Small intestine (tissue), 7 donors: ENCODE measurements around the gene CISTR. TPM values are rescaled to one million over a fixed set of nuclear protein-coding genes. Genes with fewer than 3 reads are reported as not detected.
A peak's percentile ranks its signal among the peaks of the same experiment; 100 is the strongest.
"Not testable (repeated sequence)": the region's sequence is repeated elsewhere in the genome, so short reads cannot be mapped to it uniquely, and the experiment has no call there.

Experiments
- DNase-seq, 2 donors: peaks; one replicate each; pipeline versions ENCODE4 v3.0.0 to v3.0.0-alpha.2; 2013
- FAIRE-seq: peaks from 2 replicates; lab custom pipeline; 2012; peaks lifted over from hg19 to GRCh38; lab: Jason Lieb, UNC
- H3K27ac ChIP-seq, 3 donors: one replicate each; pipeline ENCODE4 v1.5.1; 2013; ENCODE audit warnings: low read length in 2 of 3, mild to moderate bottlenecking in 2 of 3, control low read depth in 1 of 3, inconsistent platforms in 1 of 3, low read depth in 1 of 3, moderate library complexity in 1 of 3
- H3K27me3 ChIP-seq, 3 donors: one replicate each; pipeline ENCODE4 v1.6.1; 2013; ENCODE audit warnings: low read length in 3 of 3, inconsistent platforms in 1 of 3; ENCODE audit not compliant: control insufficient read depth in 3 of 3, insufficient read depth in 3 of 3
- H3K36me3 ChIP-seq, 3 donors: one replicate each; pipeline ENCODE4 v1.6.1; 2013; ENCODE audit warnings: low read length in 3 of 3, inconsistent platforms in 1 of 3, low read depth in 1 of 3, mild to moderate bottlenecking in 1 of 3, moderate library complexity in 1 of 3; ENCODE audit not compliant: control insufficient read depth in 3 of 3, insufficient read depth in 2 of 3
- H3K4me1 ChIP-seq, 3 donors: one replicate each; pipeline ENCODE4 v1.6.1; 2013; ENCODE audit warnings: low read length in 2 of 3, inconsistent platforms in 1 of 3, low read depth in 1 of 3, mild to moderate bottlenecking in 1 of 3, moderate library complexity in 1 of 3; ENCODE audit not compliant: control insufficient read depth in 3 of 3, insufficient read depth in 2 of 3
- H3K4me3 ChIP-seq, 3 donors: one replicate each; pipeline ENCODE4 v1.5.1; 2013; ENCODE audit warnings: low read length in 3 of 3, control low read depth in 1 of 3, inconsistent platforms in 1 of 3, low read depth in 1 of 3, mild to moderate bottlenecking in 1 of 3, moderate library complexity in 1 of 3
- H3K9me3 ChIP-seq, 2 donors: one replicate each; pipeline ENCODE4 v1.6.1; 2013; ENCODE audit warnings: low read depth in 1 of 2, low read length in 1 of 2; ENCODE audit not compliant: control insufficient read depth in 2 of 2, insufficient read depth in 1 of 2
- WGBS, 3 donors: extraction: QIAGEN DNeasy Blood & Tissue Kit; methylation state at CpG; one replicate each; pipeline ENCODE4 v1.1.7; 2013; 5-methylcytosine and 5-hydroxymethylcytosine counted together
- polyA plus RNA-seq, 4 donors: library from polyadenylated mRNA; stranded (reverse) in 3 of 4; unstranded in 1 of 4; fragments of 200-250 nt in 3 of 4; fragments of 120-200 nt in 1 of 4; gene quantifications; one replicate each; pipeline versions ENCODE4 v1.2.1 to v1.2.3, GENCODE V29; 2013
- donor health status: healthy with polysubstance abuse.
- donor health status: control.
- donor health status: control.
- donor health status: Bipolar disorder and iron deficiency.
- donor health status: healthy.

CISTR gene
- polyA plus RNA-seq, 4 donors = not detected

GRCh38 chr12:53726946-53727309 is 24.9 kb downstream of the CISTR start:
- Histone ChIP-seq H3K27ac (peak overlapping the region in 2 of 3 donors; percentile 49 to 64), H3K27me3 (peaks cover 0 to 2% (median 0%) of the 10 kb centered on the region in 3 donors), H3K4me1 (peaks cover 0 to 22% (median 4%) of the 10 kb centered on the region in 3 donors), H3K9me3 (no peaks in the 10 kb centered on the region), H3K4me3 (peak overlapping the region; percentile 54 to 88 (median 68)), H3K36me3 (peaks cover 3 to 28% (median 5%) of the 10 kb centered on the region in 3 donors)
- no peak for DNase-seq
- FAIRE-seq = no peak
- 1% methylated on average over 14 to 15 of the region's 15 CpGs for WGBS, 3 donors

DNA sequence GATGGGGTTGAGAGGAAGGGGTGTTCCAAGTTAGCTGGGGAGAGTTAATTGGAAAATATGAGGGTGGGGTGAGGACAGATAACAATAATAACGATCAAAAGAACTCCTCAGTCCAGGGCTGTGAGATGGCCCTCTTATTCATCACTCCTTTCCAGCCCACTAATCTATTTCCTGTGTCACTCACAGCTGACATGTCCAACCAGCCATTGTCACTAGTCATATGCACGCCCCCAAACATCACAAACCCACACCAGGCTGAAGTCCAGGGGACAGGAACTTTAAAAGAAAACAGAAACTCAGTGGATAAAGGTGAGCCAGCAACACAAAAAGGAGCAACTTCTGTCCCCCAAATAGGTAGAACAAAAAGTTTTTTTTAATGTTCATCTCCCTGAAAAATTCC is 25.4 kb downstream of the CISTR start:
- DNase-seq = peak; percentile 22 to 42
- Histone ChIP-seq H3K9me3 (no peaks in the 10 kb centered on the region), H3K27ac (peak overlapping the region in 1 of 3 donors; percentile 49), H3K27me3 (no peaks in the 10 kb centered on the region), H3K4me3 (peak overlapping the region in 2 of 3 donors; percentile 68 to 88), H3K4me1 (peaks cover 0 to 22% (median 4%) of the 10 kb centered on the region in 3 donors), H3K36me3 (peaks cover 3 to 33% (median 10%) of the 10 kb centered on the region in 3 donors)
- FAIRE-seq = no peak
- WGBS, 3 donors = 0 to 22% (median 12%) methylated on average over 2 of the region's 2 CpGs

DNA sequence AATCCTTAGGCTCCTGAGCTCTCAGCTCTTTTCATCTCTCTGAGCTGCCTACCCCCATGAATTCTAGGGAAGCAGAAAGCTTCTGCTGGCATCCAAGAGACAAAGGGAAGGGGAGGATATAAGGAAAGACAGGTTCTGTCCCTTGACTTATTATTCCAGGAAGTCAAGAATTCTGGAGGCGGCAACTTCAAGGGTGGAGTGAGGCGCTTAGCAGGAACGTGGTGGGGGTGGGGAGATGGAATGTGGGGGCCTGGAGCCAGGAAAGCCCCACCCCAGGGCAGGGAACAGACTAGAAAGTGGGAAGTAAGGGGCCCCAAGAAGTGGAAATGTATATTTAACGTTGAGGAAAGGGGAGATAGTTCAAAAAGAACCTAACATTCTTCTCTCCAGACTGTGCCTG is 26.0 kb downstream of the CISTR start:
- DNase-seq = peak; percentile 29 to 70
- Histone ChIP-seq H3K36me3 (peaks cover 3 to 36% (median 11%) of the 10 kb centered on the region in 3 donors), H3K27ac (peak overlapping the region in 1 of 3 donors; percentile 20), H3K27me3 (no peaks in the 10 kb centered on the region), H3K9me3 (no peaks in the 10 kb centered on the region), H3K4me3 (peak overlapping the region in 1 of 3 donors; percentile 88), H3K4me1 (peaks cover 0 to 22% (median 4%) of the 10 kb centered on the region in 3 donors)
- 17 to 28% (median 19%) methylated on average over 4 of the region's 4 CpGs for WGBS, 3 donors
- FAIRE-seq = no peak

DNA sequence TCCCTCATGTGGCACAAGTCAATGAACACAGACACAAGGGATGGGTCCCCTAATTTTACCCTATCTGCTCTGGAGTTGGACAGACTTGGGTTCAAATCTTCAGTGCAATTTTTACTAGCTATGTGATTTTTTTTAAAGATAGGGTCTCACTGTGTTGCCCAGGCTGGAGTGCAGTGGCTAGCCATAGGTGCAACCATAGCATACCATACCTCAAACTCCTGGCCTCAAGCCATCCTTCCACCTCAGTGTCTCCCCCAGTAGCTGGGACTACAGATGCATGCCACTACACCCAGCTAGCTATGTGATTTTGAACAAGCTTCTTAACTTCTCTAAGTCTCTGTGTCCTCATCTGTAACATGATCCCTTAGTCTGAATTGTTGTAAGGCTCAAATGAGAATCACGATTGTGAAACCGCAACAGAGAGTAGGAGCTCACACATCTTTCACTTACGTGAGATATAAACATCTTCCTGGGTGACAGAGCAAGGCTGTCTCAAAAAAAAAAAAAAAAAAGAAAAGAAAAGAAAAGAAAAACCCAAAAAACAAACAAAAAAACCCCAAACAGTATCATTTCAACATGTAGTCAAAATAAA is 29.2 kb downstream of the CISTR start:
- H3K27me3 ChIP-seq = no peaks in the 10 kb centered on the region
- no peak for FAIRE-seq

DNA sequence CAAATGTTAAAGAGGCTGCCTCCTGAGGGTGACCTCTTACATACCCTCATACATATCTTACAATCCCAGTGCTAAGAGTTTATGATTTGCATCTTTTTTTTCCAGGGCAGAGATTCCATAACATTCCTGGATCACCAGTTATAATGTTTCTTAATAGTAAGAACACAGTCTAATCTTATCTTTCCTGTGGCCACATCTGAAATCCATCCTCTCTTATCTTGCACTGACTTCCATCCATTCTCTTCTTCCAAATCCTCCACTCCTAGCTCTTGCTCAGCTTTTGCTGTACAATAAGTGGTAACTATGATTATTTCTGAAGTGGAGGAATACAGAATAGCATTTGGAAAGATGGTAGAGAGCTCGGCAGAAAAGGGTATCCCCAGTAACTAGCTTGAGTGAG is 30.8 kb downstream of the CISTR start:
- no peak for DNase-seq
- WGBS, 3 donors = 80 to 92% (median 85%) methylated on average over 1 of the region's 1 CpG
- H3K27me3 ChIP-seq = no peaks in the 10 kb centered on the region
- peaks cover 0 to 8% (median under 1%) of the 10 kb centered on the region in 3 donors for H3K4me1 ChIP-seq
- no peak overlapping the region for H3K4me3 ChIP-seq
- no peak for FAIRE-seq
- H3K9me3 ChIP-seq = no peaks in the 10 kb centered on the region
- peaks cover 10 to 56% (median 18%) of the 10 kb centered on the region in 3 donors for H3K36me3 ChIP-seq
- no peak overlapping the region for H3K27ac ChIP-seq

More for the DNA sequence above, 29.2 kb downstream of the CISTR start:
- Histone ChIP-seq H3K36me3 (peaks cover 5 to 48% (median 15%) of the 10 kb centered on the region in 3 donors), H3K27ac (no peak overlapping the region), H3K9me3 (no peaks in the 10 kb centered on the region), H3K4me3 (no peak overlapping the region), H3K4me1 (peaks cover 0 to 17% (median 4%) of the 10 kb centered on the region in 3 donors)
- 76 to 87% (median 82%) methylated on average over 3 of the region's 3 CpGs for WGBS, 3 donors
- DNase-seq = no peak

GRCh38 chr12:53719649-53720048 is 32.1 kb downstream of the CISTR start:
- 69 to 89% (median 74%) methylated on average over 2 of the region's 2 CpGs for WGBS, 3 donors
- Histone ChIP-seq H3K27me3 (no peaks in the 10 kb centered on the region), H3K4me3 (no peak overlapping the region), H3K27ac (no peak overlapping the region), H3K36me3 (peaks cover 10 to 62% (median 18%) of the 10 kb centered on the region in 3 donors), H3K9me3 (no peaks in the 10 kb centered on the region), H3K4me1 (no peaks in the 10 kb centered on the region)
- no peak for DNase-seq
- FAIRE-seq = no peak

GRCh38 chr12:53718567-53718966 is 33.2 kb downstream of the CISTR start:
- not testable (repeated sequence) for H3K27me3 ChIP-seq, H3K4me1 ChIP-seq, H3K27ac ChIP-seq, H3K9me3 ChIP-seq, FAIRE-seq, H3K4me3 ChIP-seq, DNase-seq
- H3K36me3 ChIP-seq = peaks cover 10 to 65% (median 18%) of the 10 kb centered on the region in 3 donors
- WGBS, 3 donors = 71 to 94% (median 89%) methylated on average over 6 of the region's 6 CpGs

DNA sequence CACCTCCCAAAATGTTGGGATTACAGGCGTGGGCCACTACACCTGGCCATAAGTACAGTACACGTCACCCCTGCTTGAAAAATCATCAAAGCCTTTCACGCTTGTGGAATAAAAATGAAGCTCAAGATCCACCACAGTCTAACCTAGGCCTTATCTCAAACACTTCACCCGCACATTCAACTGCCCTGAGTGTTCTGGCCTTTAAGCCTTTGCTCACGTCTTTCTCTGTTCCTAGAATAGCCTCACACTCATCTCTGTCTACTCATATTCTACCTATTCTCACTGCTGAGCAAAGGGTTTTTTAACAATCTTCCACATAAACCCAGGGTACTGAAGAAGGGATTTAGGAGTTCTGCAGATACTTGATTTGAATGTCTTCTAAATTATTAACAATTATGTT is 34.5 kb downstream of the CISTR start:
- FAIRE-seq (no peak), DNase-seq (no peak)
- WGBS, 3 donors = 92 to 93% (median 93%) methylated on average over 5 of the region's 5 CpGs

More for the DNA sequence above, 34.5 kb downstream of the CISTR start:
- no peaks in the 10 kb centered on the region for H3K27me3 ChIP-seq
- H3K4me1 ChIP-seq = no peaks in the 10 kb centered on the region
- H3K9me3 ChIP-seq = no peaks in the 10 kb centered on the region
- no peak overlapping the region for H3K27ac ChIP-seq
- H3K36me3 ChIP-seq = peaks cover 7 to 68% (median 17%) of the 10 kb centered on the region in 3 donors
- H3K4me3 ChIP-seq = no peak overlapping the region
